ENCODE results near the gene PTPRD.

The PTPRD gene

GRCh38 chr9:8621416-8621815 lies 1991.4 kb downstream of the PTPRD start:
- H3K27me3 ChIP-seq (ENCODE audit: control insufficient read depth, low read length) = no peaks in the 10 kb centered on the region

GRCh38 chr9:8616414-8616813 lies 1996.4 kb downstream of the PTPRD start:
- H3F3A ChIP-seq (ENCODE audit: control insufficient read depth, insufficient read depth) = no peaks in the 10 kb centered on the region
- H3K79me2 ChIP-seq (ENCODE audit: control insufficient read depth, low read length) = no peaks in the 10 kb centered on the region
- no peaks in the 10 kb centered on the region for H3K27me3 ChIP-seq (ENCODE audit: control insufficient read depth, low read length)
- no peak overlapping the region for H3K27ac ChIP-seq (ENCODE audit: low read depth, low read length)
- TF ChIP-seq EZH2phosphoT487 (IDR thresholded peaks at IDR 0.05; ENCODE audit: borderline replicate concordance, low read length) = no peak
- no peak for TF ChIP-seq CTCF (IDR thresholded peaks at IDR 0.05; ENCODE audit: low read depth, low read length, poor library complexity, severe bottlenecking)
- H3K4me3 ChIP-seq (ENCODE audit: low read length) = no peak overlapping the region
- H4K20me1 ChIP-seq (ENCODE audit: control insufficient read depth, insufficient read depth, low read depth, low read length) = no peaks in the 10 kb centered on the region
- H3K36me3 ChIP-seq (ENCODE audit: control insufficient read depth, low read length) = no peaks in the 10 kb centered on the region
- no peak overlapping the region for H3K4me2 ChIP-seq (ENCODE audit: low read length)
- no peaks in the 10 kb centered on the region for H3K9me3 ChIP-seq (ENCODE audit: control insufficient read depth, insufficient read depth, low read length)
- no peaks in the 10 kb centered on the region for H3K9me2 ChIP-seq (replicated peaks; ENCODE audit: control insufficient read depth, low read length)
- H3K4me1 ChIP-seq (ENCODE audit: control insufficient read depth, low read length) = no peaks in the 10 kb centered on the region

More at GRCh38 chr9:8621416-8621815, 1991.4 kb downstream of the PTPRD start:
- no peak overlapping the region for H3K27ac ChIP-seq (ENCODE audit: low read depth, low read length)
- no peaks in the 10 kb centered on the region for H3K79me2 ChIP-seq (ENCODE audit: control insufficient read depth, low read length)
- H3F3A ChIP-seq (ENCODE audit: control insufficient read depth, insufficient read depth) = no peaks in the 10 kb centered on the region
- H3K9me3 ChIP-seq (ENCODE audit: control insufficient read depth, insufficient read depth, low read length) = no peaks in the 10 kb centered on the region
- no peaks in the 10 kb centered on the region for H4K20me1 ChIP-seq (ENCODE audit: control insufficient read depth, insufficient read depth, low read depth, low read length)
- H3K4me2 ChIP-seq (ENCODE audit: low read length) = no peak overlapping the region
- no peaks in the 10 kb centered on the region for H3K4me1 ChIP-seq (ENCODE audit: control insufficient read depth, low read length)
- TF ChIP-seq CTCF (IDR thresholded peaks at IDR 0.05; ENCODE audit: low read depth, low read length, poor library complexity, severe bottlenecking) = no peak
- no peak for TF ChIP-seq EZH2phosphoT487 (IDR thresholded peaks at IDR 0.05; ENCODE audit: borderline replicate concordance, low read length)
- H3K4me3 ChIP-seq (ENCODE audit: low read length) = no peak overlapping the region
- no peaks in the 10 kb centered on the region for H3K36me3 ChIP-seq (ENCODE audit: control insufficient read depth, low read length)
- no peaks in the 10 kb centered on the region for H3K9me2 ChIP-seq (replicated peaks; ENCODE audit: control insufficient read depth, low read length)

GRCh38 chr9:8614926-8615440 lies 1997.8 kb downstream of the PTPRD start:
- Histone ChIP-seq H3F3A (ENCODE audit: control insufficient read depth, insufficient read depth) (no peaks in the 10 kb centered on the region), H3K4me2 (ENCODE audit: low read length) (no peak overlapping the region), H3K9me3 (ENCODE audit: control insufficient read depth, insufficient read depth, low read length) (no peaks in the 10 kb centered on the region), H3K36me3 (ENCODE audit: control insufficient read depth, low read length) (no peaks in the 10 kb centered on the region), H3K27me3 (ENCODE audit: control insufficient read depth, low read length) (no peaks in the 10 kb centered on the region), H3K4me3 (ENCODE audit: low read length) (no peak overlapping the region), H3K79me2 (ENCODE audit: control insufficient read depth, low read length) (no peaks in the 10 kb centered on the region), H3K4me1 (ENCODE audit: control insufficient read depth, low read length) (no peaks in the 10 kb centered on the region), H4K20me1 (ENCODE audit: control insufficient read depth, insufficient read depth, low read depth, low read length) (no peaks in the 10 kb centered on the region), H3K27ac (ENCODE audit: low read depth, low read length) (no peak overlapping the region), H3K9me2 (replicated peaks; ENCODE audit: control insufficient read depth, low read length) (no peaks in the 10 kb centered on the region)
- TF ChIP-seq EZH2phosphoT487 (IDR thresholded peaks at IDR 0.05; ENCODE audit: borderline replicate concordance, low read length) = no peak
- no peak for TF ChIP-seq CTCF (IDR thresholded peaks at IDR 0.05; ENCODE audit: low read depth, low read length, poor library complexity, severe bottlenecking)

All from DOHH2 (cell line).